B cell (primary cell): ENCODE results near the gene FASTKD2. TPM values are rescaled to one million over a fixed set of nuclear protein-coding genes. Genes with fewer than 3 reads are reported as not detected.

Source experiments
- ATAC-seq: fragments of 200-7000 bp; cut with Tn5 transposase; one replicate; pipeline ENCODE4 v1.10.0; 2021; ENCODE audit warnings: low read depth, mild to moderate bottlenecking, moderate number of reproducible peaks, moderate library complexity
- CTCF ChIA-PET: fragments of 350-600 bp; sonication (Branson Sonifier 250); formaldehyde crosslinking; loops from one replicate; lab custom pipeline; 2021; ENCODE audit warnings: antibody characterized with exemption, inconsistent platforms; lab: Charles Lee
- POLR2A ChIA-PET: fragments of 350-600 bp; sonication (Branson Sonifier 250); formaldehyde crosslinking; loops from one replicate; lab custom pipeline; 2021; ENCODE audit warnings: antibody characterized with exemption; lab: Charles Lee
- DNase-seq: peaks from one replicate; pipeline ENCODE4 v3.0.0; 2013
- H2AFZ ChIP-seq: 2 replicates; pipeline ENCODE4 v1.6.1; 2012; ENCODE audit warnings: mild to moderate bottlenecking, low read depth, low read length; ENCODE audit not compliant: insufficient read depth, poor library complexity, severe bottlenecking
- H3K27ac ChIP-seq, 2 donors: 1 replicate in 1 of 2; 2 replicates in 1 of 2; pipeline ENCODE4 v1.5.1; 2012 to 2013; ENCODE audit warnings: low read length in 2 of 2, mild to moderate bottlenecking in 2 of 2, moderate library complexity in 1 of 2
- H3K27me3 ChIP-seq, 4 experiments: fragments of 200-600 bp in 1 of 4; sonication (generic) in 1 of 4; replicated peaks in 1 of 4; 1 replicate in 2 of 4; 2 replicates in 2 of 4; pipeline versions ENCODE4 v1.6.1 to v1.7.0; 2013 to 2016; ENCODE audit warnings: low read length in 3 of 4, mild to moderate bottlenecking in 2 of 4, mixed read lengths in 1 of 4, moderate library complexity in 1 of 4; ENCODE audit not compliant: insufficient read depth in 4 of 4, control insufficient read depth in 3 of 4; ENCODE audit errors: control extremely low read depth in 1 of 4
- H3K36me3 ChIP-seq, 2 experiments: replicated peaks in 1 of 2; 1 replicate in 1 of 2; 2 replicates in 1 of 2; pipeline versions ENCODE4 v1.6.1 to v1.7.1; 2013; ENCODE audit warnings: low read length in 1 of 2; ENCODE audit not compliant: insufficient read depth in 2 of 2, control insufficient read depth in 1 of 2; ENCODE audit errors: control extremely low read depth in 1 of 2, extremely low read depth in 1 of 2
- H3K4me1 ChIP-seq, 2 donors: fragments of 200-600 bp in 1 of 2; sonication (generic) in 1 of 2; 1 replicate in 1 of 2; 2 replicates in 1 of 2; pipeline versions ENCODE4 v1.5.1 to v1.6.1; 2013 to 2017; ENCODE audit warnings: low read length in 2 of 2; ENCODE audit not compliant: control insufficient read depth in 2 of 2, insufficient read depth in 2 of 2
- H3K4me2 ChIP-seq: replicated peaks from 2 replicates; pipeline ENCODE3; 2012; ENCODE audit warnings: mild to moderate bottlenecking, low read depth, low read length; ENCODE audit not compliant: poor library complexity, severe bottlenecking
- H3K4me3 ChIP-seq, 5 experiments: fragments of 200-600 bp in 1 of 5; sonication (generic) in 1 of 5; 1 replicate in 3 of 5; 2 replicates in 2 of 5; pipeline versions ENCODE4 v1.5.1 to v1.7.0; 2011 to 2016; ENCODE audit warnings: low read length in 4 of 5, mild to moderate bottlenecking in 4 of 5, low read depth in 2 of 5, control low read depth in 1 of 5, moderate library complexity in 1 of 5; ENCODE audit not compliant: insufficient read depth in 1 of 5; ENCODE audit errors: control extremely low read depth in 1 of 5, extremely low read depth in 1 of 5
- H3K79me2 ChIP-seq: fragments of 200-600 bp; sonication (generic); one replicate; pipeline ENCODE4 v1.6.0; 2016; ENCODE audit warnings: low read length; ENCODE audit not compliant: control insufficient read depth, insufficient read depth
- H3K9ac ChIP-seq: fragments of 200-600 bp; sonication (generic); 2 replicates; pipeline ENCODE4 v1.6.1; 2017; ENCODE audit warnings: mild to moderate bottlenecking, low read length, moderate library complexity
- H3K9me3 ChIP-seq, 3 donors: one replicate each; pipeline versions ENCODE4 v1.6.1 to v1.7.1; 2013; ENCODE audit warnings: low read length in 2 of 3; ENCODE audit not compliant: control insufficient read depth in 2 of 3, insufficient read depth in 1 of 3; ENCODE audit errors: control extremely low read depth in 1 of 3
- H4K20me1 ChIP-seq: 2 replicates; pipeline ENCODE4 v1.6.0; 2012; ENCODE audit warnings: mild to moderate bottlenecking, low read length; ENCODE audit not compliant: insufficient read depth, control insufficient read depth, poor library complexity, severe bottlenecking
- H3K27ac Mint-ChIP-seq: one replicate; pipeline ENCODE4 v1.8.0; 2021; ENCODE audit warnings: mixed read lengths
- H3K27me3 Mint-ChIP-seq: one replicate; pipeline ENCODE4 v1.8.0; 2021; ENCODE audit warnings: mixed read lengths
- H3K4me1 Mint-ChIP-seq: one replicate; pipeline ENCODE4 v1.8.0; 2021; ENCODE audit warnings: mixed read lengths
- H3K4me3 Mint-ChIP-seq: one replicate; pipeline ENCODE4 v1.8.0; 2021; ENCODE audit warnings: mixed read lengths
- H3K9me3 Mint-ChIP-seq: one replicate; pipeline ENCODE4 v1.8.0; 2022; ENCODE audit warnings: mixed read lengths; ENCODE audit not compliant: insufficient read depth
- CTCF ChIP-seq: fragments of 200-600 bp; IDR thresholded peaks from one replicate; pipeline ENCODE4 v1.8.0; 2022; ENCODE audit warnings: antibody characterized with exemption, mild to moderate bottlenecking
- EZH2 ChIP-seq: IDR thresholded peaks from 2 replicates; pipeline ENCODE4 v1.6.1; 2012; ENCODE audit warnings: borderline replicate concordance, low read depth, mild to moderate bottlenecking, moderate library complexity, low read length; ENCODE audit not compliant: insufficient read depth, poor library complexity, severe bottlenecking
- WGBS: methylation state at CpG from one replicate; pipeline ENCODE4 v1.1.5; 2013; ENCODE audit warnings: missing lambda C conversion rate; ENCODE audit not compliant: insufficient coverage; 5-methylcytosine and 5-hydroxymethylcytosine counted together
- intact Hi-C: fragments of 100-400 bp; cut with micrococcal nuclease; formaldehyde crosslinking; loops from one replicate; pipeline ENCODE4 v1.10.0; 2022
- polyA plus RNA-seq: library from polyadenylated mRNA; depleted of rRNA; stranded (reverse); fragments of >200 nt; gene quantifications from 2 replicates; pipeline ENCODE4 v1.2.3, GENCODE V29; 2012
- total RNA-seq, 2 donors: library from RNA; stranded (reverse); fragments of 120-200 nt in 1 of 2; gene quantifications; 1 replicate in 1 of 2; 2 replicates in 1 of 2; pipeline versions ENCODE4 v1.2.3 to v1.2.4, GENCODE V29; 2013 to 2022

Gene FASTKD2
- total and polyA plus RNA-seq, 2 donors (not counting 1 experiment from before 2014, with no cell fraction given), result 16.0 to 20.6 TPM

- H3K9me3 ChIP-seq, result no peaks in the 10 kb centered on the region
- H3K79me2 ChIP-seq, result no peaks in the 10 kb centered on the region
- H3K4me1 Mint-ChIP-seq, result no peaks in the 10 kb centered on the region
- DNase-seq (no peak), ATAC-seq (no peak)
- no peak overlapping the region for H3K4me2 ChIP-seq
- intact Hi-C loops, result no loop called here
- H3K27me3 ChIP-seq, result no peaks in the 10 kb centered on the region
- H3K4me3 ChIP-seq, result no peak overlapping the region
- H3K4me1 ChIP-seq, result no peaks in the 10 kb centered on the region
- ChIA-PET POLR2A (no interaction called here), CTCF (interaction anchor here (1.1 to 1.2 kb wide), 2 partner anchors 14 to 659 kb away, joined by 3 read pairs; no protein-coding TSS in a partner anchor)
- H4K20me1 ChIP-seq, result no peaks in the 10 kb centered on the region
- peaks cover 6% of the 10 kb centered on the region for H3K27me3 Mint-ChIP-seq
- no peak for TF ChIP-seq CTCF
- TF ChIP-seq EZH2, result no peak
- no peak overlapping the region for H3K9ac ChIP-seq
- H3K27ac Mint-ChIP-seq, result no peak overlapping the region
- no peak overlapping the region for H3K27ac ChIP-seq
- H3K36me3 ChIP-seq, result no peaks in the 10 kb centered on the region
- no peaks in the 10 kb centered on the region for H3K9me3 Mint-ChIP-seq
- H3K4me3 Mint-ChIP-seq, result no peak overlapping the region
- H2AFZ ChIP-seq, result no peak overlapping the region
These were observed 49.1 kb downstream of the FASTKD2 start for GRCh38 chr2:206814498-206814897.

- Mint-ChIP-seq H3K27ac (no peak overlapping the region), H3K4me3 (no peak overlapping the region), H3K27me3 (peaks cover 6% of the 10 kb centered on the region), H3K4me1 (no peaks in the 10 kb centered on the region), H3K9me3 (no peaks in the 10 kb centered on the region)
- Histone ChIP-seq H3K79me2 (no peaks in the 10 kb centered on the region), H3K4me2 (no peak overlapping the region), H3K36me3 (no peaks in the 10 kb centered on the region), H3K9ac (no peak overlapping the region), H3K4me3 (no peak overlapping the region), H3K27me3 (no peaks in the 10 kb centered on the region), H4K20me1 (no peaks in the 10 kb centered on the region), H3K4me1 (no peaks in the 10 kb centered on the region), H3K9me3 (no peaks in the 10 kb centered on the region), H3K27ac (no peak overlapping the region), H2AFZ (no peak overlapping the region)
- ChIA-PET CTCF (no interaction called here), POLR2A (no interaction called here)
- 80% methylated on average over 1 of the region's 2 CpGs for WGBS
- ATAC-seq, result no peak
- TF ChIP-seq CTCF, result no peak
- TF ChIP-seq EZH2, result no peak
- no peak for DNase-seq
- intact Hi-C loops, result no loop called here
These were observed 55.4 kb downstream of the FASTKD2 start for GRCh38 chr2:206820807-206821206.
